HT1080 (cell line): ENCODE measurements around the gene WDR7. TPM values are rescaled to one million over a fixed set of nuclear protein-coding genes. Genes with fewer than 3 reads are reported as not detected.

Experiments used
- DNase-seq: peaks from one replicate; pipeline ENCODE4 v3.0.0-alpha.2; 2015; ENCODE audit warnings: low read depth
- small RNA-seq: library from RNA; depleted of rRNA; stranded (forward); fragments of <200 nt; gene quantifications from one replicate; pipeline ENCODE3, GENCODE V24; 2014
- total RNA-seq: library from RNA; depleted of rRNA; stranded (reverse); fragments of >200 nt; shearing (Covaris generic); gene quantifications from 2 replicates; pipeline ENCODE4 v1.2.3, GENCODE V29; 2014; rRNA removed

WDR7 gene
- total RNA-seq, 1 experiment from 2014 or later: 11.4 TPM

- DNase-seq: no peak
These were observed 424.7 kb downstream of the WDR7 start for GRCh38 chr18:57075716-57076400.

- DNase-seq: no peak
These were observed 426.0 kb downstream of the WDR7 start for GRCh38 chr18:57077005-57077765.

GRCh38 chr18:57077786-57078552, 426.8 kb downstream of the WDR7 start:
- DNase-seq: no peak

- no peak for DNase-seq
These were observed 427.5 kb downstream of the WDR7 start for GRCh38 chr18:57078614-57079013.

GRCh38 chr18:57080479-57080878, 429.3 kb downstream of the WDR7 start:
- no peak for DNase-seq

- DNase-seq: no peak
These were observed 430.7 kb downstream of the WDR7 start for GRCh38 chr18:57081899-57082298.

GRCh38 chr18:57083485-57083884, 432.3 kb downstream of the WDR7 start:
- no peak for DNase-seq

GRCh38 chr18:57084331-57085271, 433.4 kb downstream of the WDR7 start:
- peak; percentile 35 for DNase-seq

GRCh38 chr18:57085371-57085770, 434.2 kb downstream of the WDR7 start:
- DNase-seq: no peak

- DNase-seq: no peak
These were observed 435.0 kb downstream of the WDR7 start for GRCh38 chr18:57086163-57086562.

Small RNA genes within 50 kb of the gene (small RNA-seq; reads per million reads assigned to genes)
- gene RF00012 (0.98 reads per million, percentile 73 among the genes with 10 or more reads in this experiment), gene RF00019 (not detected)

Other genes with a start within 250 kb of the WDR7 start
- 84.5 and 88.8 TPM in 2 replicates for gene TXNL1, start 12.8 kb upstream of the WDR7 start, total RNA-seq